NCI-H1092 treated with DMSO at 0.1 percent for 48 hours (cell line): ENCODE data around the gene CCNE1.
"Not testable (repeated sequence)": the region's sequence is repeated elsewhere in the genome, so short reads cannot be mapped to it uniquely, and the experiment has no call there.

Experiments used
- DNase-seq: peaks from one replicate; lab custom pipeline; 2025; lab: John Stamatoyannopoulos, UW

The CCNE1 gene

DNA sequence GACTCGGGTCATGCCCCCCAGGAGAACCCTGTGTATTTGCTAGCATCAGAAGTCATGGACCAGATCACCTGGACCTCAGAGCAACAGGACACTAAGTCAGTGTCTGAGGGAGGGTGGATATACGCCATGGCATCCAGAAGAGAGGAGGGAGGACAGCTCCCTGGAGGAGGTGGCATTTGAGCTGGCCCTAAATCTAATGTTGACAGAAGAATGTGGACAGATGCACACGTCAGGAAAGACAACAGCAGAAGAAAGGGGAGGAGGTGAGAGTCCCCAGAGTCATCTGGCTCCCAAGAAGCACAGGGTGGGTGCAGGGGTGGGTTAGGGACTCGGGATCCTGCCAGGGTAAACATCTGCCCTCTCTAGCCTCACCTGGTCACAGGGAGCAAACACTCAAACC, 24.5 kb upstream of the CCNE1 start:
- DNase-seq, result no peak

- DNase-seq, result no peak
Measured at GRCh38 chr19:29789007-29789406, 22.8 kb upstream of the CCNE1 start.

- no peak for DNase-seq
Measured at GRCh38 chr19:29793116-29793727, 18.6 kb upstream of the CCNE1 start.

- not testable (repeated sequence) for DNase-seq
Measured at GRCh38 chr19:29794490-29794889, 17.3 kb upstream of the CCNE1 start.

DNA sequence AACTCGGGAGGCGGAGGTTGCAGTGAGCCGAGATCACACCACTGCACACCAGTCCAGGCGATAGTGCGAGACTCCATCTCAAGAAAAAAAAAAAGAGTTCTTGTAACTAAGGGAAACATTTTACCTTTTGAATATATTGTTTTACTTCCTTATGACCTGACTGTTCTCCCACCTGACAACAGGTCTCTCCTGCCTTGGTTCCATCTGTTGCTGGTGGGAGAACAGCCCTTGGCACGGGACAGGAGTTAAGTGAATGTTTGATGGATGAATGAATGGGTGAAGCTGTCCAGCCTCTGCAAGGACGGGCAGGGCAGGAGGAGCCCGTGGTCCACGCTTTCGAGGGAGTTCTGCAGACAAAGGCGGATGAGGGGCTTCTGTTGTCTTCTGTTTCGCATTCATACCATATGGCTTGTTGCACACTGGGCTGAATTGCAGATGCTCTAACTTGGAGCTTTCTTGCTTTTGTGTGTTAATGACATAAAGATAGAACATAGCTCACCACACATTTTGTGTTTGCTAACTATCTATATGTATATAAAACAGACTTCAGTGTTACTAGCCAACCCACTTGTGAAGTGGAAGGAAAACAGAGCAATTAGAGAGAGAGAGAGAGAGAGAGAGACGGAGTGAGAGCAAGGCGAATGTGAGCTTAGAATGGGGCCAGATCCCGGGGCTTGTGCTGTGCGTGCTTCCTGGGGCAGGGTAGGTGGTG, 16.2 kb upstream of the CCNE1 start:
- DNase-seq, result no peak

- no peak for DNase-seq
Measured at GRCh38 chr19:29796173-29796573, 15.6 kb upstream of the CCNE1 start.

DNA sequence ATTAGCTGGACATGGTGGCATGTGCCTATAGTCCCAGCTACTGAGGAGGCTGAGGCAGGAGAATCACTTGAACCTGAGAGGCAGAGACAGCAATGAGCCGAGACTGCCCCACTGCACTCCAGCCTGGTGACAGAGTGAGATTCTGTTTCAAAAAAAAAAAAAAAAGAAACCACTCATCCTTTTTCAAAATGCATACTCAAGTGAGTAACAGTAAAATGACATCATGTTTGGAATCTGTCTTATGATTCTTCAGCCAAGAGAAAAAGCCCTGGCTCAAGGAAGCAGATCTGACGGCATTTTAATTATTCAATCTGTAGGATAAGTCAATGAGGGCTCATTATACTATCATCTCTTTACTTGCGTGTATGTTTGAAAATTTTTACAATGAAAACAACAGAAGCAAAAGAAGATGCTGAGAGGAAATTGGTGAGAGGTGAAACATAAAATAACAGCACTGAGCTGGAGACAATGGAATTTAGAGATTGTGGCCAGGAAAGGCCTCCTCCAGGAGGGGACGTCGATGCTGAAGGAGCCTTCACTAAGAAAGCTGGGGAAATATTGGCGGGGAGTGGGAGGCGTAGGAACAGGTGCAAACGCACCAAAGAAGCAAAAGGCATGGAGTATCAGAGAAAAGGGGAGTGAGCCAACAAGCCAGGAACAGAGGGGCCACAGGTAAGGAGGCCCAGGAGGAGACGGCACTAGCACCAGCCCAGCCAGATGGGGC, 12.9 kb upstream of the CCNE1 start:
- DNase-seq, result no peak

DNA sequence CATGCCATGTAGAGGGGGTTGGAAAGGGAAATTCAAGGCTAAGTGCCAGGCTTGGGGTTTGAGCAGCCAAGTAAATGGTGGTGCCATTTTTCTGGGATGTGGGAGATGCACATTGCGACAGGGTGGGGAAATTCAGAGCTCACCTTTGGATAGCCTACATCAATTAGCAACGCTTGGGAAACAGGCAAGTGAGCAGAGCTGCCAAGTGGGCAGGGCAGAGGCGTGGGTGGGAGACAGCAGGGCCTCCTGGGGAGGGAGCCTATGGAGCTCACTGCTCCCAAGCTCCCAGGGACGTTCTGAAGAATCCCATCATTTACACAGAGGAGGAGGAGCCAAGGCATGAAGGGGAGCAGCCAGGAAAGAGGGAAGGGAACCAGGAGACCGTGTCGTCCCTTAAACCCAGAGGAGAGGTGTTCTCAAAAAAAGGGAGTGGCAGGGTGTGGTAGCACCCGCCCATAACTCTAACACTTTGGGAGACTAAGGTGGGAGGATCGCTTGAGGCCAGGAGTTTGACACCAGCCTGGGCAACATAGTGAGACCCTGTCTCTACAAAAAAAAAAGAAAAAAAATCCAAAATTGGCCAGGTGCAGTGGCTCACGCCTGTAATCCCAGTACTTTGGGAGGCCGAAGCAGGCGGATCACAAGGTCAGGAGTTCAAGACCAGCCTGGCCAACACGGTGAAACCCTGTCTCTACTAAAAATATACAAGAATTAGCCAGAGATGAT, 11.5 kb upstream of the CCNE1 start:
- no peak for DNase-seq

GRCh38 chr19:29803951-29804350, 7.8 kb upstream of the CCNE1 start:
- DNase-seq, result not testable (repeated sequence)

DNA sequence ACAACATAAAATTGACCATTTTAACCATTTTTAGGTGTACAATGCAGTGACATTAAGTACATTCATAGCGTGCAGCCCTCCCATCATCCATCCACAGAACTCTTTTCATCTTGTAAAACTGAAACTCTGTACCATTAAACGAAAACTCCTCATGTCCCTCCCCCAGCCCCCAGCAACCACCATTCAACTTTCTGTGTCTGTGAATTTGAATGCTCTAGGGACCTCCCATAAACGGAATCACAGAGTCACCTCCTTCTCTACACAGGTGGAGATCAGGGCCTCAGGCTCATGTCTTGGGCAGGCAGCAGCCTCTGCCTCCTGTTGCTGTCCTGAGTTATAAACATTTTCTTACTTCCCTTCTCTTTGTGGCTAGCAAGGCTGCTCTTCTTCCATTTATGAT, 7.3 kb upstream of the CCNE1 start:
- no peak for DNase-seq

DNA sequence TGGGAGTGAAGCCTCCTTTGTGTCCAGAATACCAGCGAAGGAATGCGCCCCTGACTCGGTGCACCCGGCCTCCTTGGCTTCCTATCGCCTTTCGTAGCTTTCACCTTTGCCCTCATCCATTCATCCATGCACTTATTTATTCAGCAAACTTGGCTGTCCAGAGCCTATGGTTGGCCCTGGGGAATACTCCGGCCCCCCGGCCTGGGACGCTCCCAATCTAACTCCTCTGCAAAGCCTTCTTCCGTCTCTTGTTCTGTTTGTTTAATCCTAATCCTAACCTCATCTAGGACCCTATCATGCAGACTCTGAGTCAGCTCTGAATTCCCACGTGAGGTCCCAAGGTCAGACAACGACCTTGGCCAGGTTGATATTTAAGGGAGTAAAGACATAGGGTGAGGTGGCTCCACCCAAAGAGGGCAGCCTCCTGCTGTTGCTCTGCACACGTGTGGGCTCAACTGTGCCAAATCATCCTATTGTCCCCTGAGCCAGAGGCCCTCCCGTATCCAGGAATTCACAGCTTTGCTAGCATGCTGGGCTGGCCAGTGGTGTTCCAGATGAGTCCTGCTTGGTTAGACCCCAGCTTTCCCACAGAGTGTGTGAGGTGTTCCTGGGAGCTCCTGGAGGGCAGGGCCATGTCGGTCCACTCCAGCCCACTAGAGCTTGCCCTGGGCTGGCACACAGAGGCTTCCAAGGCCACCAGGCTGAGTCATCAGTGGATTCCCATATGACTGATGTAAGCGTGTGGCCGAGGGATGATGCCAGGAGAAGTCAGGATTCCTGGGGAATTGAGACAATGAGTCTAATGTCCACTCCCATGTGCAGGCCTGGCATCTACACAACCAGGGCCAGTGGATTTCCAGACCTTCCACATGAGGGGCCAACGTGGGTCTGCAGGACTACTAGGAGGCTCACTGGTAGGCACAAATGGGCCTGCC, 6.5 kb upstream of the CCNE1 start:
- DNase-seq, result no peak

GRCh38 chr19:29806098-29806866, 5.5 kb upstream of the CCNE1 start:
- DNase-seq, result no peak

DNA sequence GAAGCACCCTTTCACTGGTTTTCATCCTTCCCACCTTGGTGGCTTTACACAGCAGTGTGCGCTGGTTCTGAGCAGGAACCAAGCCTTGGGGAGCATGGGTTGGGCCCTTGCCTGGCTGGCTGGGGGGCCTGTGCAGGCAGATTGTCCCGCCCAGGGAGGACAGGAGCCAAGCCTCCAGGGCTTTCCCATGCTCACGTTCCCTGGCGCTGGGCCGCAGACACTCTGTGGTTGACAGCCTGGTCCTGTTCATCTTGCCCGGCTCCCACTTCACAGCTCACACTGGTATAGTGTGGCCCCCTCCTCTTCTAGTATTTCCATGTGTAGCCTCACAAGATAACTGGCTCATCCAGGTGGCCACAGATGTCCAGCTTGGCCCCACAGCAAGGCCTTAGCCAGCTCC, 4.6 kb upstream of the CCNE1 start:
- no peak for DNase-seq

DNA sequence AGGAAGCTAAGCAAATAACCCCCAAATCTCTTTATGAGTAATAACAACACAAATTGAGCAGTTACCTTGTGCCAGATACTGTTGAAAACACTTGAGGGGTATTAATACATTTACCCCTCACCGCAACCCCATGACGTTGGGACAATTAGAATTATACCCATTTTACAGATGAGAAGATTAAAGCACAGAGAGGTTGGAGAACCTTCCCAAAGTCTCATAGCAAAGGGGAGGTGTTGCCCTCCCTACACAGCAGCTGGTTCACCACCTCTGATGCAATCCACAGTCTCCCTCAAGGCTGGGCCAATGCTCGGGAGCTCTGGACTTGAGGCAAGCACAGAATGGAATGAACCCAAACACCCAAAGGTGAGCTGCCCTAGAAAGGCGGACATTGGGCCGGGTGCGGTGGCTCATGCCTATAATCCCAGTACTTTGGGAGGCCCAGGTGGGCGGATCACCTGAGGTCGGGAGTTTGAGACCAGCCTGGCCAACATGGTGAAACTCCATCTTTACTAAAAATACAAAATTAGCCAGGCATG, 3.9 kb upstream of the CCNE1 start:
- no peak for DNase-seq

DNA sequence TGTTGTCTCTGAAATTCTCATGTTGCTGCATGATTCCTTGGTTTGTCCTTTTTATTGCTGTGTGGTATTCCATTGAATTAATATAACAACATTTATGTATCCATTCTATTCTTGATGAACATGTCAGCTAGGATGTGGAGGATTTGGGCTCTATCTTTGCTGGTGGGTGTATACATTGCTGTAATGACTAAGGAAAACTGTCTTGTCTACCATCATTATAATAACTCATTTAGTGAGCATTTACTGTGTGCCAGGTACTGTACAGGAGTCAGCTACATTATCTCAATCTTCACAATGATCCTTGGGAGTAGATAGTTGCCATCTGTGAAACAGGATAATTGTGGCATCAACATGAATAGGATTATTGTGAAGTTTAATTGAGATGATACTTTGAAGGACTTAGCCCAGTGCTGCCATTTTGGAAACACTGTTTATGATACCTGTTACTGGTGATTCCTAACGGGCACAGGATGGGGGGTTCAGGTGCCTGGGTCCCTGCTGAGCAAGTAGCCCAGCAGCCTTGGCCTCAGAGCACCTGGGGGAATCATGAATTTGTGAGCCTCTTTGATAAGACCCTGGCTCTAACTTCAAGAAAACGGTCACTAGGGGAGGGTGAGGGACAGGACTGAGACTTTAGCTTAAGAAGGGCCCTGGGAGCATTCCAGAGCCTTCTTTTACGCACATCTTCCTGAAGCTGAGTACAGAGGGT, 1.8 kb upstream of the CCNE1 start:
- DNase-seq, result no peak

DNA sequence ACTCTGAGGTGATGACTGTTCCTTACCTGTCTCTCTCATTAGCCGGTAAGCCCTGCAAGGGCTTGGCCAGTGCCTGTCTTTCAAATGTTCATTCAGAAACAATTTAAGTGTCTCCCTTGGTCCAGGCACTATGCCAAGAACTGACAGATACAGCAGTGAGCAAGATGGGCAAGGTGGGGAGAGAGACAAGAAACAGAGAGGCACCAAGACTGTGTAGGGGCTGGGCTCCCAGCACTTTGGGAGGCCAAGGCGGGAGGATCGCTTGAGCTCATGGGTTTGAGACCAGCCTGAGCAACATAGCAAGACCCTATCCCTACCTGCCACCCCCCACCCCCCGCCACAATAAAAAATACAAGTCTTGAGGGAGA, 1.3 kb upstream of the CCNE1 start:
- DNase-seq, result no peak

GRCh38 chr19:29812080-29812880, 489 bp downstream of the CCNE1 start:
- DNase-seq, result no peak

DNA sequence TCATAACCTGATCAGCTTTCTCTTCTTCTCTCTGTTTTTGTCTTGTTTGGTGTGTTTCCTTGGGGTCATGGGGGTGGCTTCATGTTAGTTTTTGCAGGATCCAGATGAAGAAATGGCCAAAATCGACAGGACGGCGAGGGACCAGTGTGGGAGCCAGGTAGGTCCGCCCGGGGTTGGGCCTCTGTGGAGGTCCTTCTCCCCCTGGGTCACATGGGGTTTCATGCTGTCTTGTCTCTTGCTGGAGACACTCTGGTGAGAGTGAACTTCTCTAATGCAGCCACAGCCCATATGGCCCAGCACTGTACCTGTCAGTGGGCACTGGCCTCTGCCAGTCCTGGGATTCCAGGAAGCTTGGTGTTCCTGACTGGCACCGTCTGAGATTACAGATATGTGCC, 1.1 kb downstream of the CCNE1 start:
- no peak for DNase-seq

GRCh38 chr19:29813642-29814041, 1.9 kb downstream of the CCNE1 start:
- DNase-seq, result no peak
